Inferior parietal cortex (tissue), 1 donor: ENCODE results near the gene PLEKHA6.

Experiments
- DNase-seq: peaks from one replicate; pipeline ENCODE4 v3.0.0-alpha.2; 2016; ENCODE audit errors: extremely low spot score

Gene PLEKHA6

DNA sequence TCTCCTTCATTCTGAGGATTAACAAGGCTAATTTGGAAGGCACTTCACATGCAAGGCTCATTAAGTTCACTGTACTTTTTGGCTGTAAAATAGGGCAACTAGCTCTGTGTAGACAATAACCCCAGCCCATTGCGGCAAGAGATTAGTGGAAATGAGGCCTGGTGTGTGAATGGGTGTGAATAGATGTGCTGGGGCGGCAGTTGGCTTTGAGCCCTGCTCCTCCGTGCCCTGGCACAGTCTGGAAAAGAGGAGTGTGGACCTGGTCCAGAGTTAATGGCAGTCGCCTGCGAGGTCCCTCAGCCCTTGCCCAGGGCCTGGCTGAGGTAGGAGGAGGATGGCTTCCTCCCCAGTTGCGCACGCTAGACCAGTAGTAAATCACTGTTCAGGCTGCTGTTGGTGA, 168.3 kb downstream of the PLEKHA6 start:
- no peak for DNase-seq

DNA sequence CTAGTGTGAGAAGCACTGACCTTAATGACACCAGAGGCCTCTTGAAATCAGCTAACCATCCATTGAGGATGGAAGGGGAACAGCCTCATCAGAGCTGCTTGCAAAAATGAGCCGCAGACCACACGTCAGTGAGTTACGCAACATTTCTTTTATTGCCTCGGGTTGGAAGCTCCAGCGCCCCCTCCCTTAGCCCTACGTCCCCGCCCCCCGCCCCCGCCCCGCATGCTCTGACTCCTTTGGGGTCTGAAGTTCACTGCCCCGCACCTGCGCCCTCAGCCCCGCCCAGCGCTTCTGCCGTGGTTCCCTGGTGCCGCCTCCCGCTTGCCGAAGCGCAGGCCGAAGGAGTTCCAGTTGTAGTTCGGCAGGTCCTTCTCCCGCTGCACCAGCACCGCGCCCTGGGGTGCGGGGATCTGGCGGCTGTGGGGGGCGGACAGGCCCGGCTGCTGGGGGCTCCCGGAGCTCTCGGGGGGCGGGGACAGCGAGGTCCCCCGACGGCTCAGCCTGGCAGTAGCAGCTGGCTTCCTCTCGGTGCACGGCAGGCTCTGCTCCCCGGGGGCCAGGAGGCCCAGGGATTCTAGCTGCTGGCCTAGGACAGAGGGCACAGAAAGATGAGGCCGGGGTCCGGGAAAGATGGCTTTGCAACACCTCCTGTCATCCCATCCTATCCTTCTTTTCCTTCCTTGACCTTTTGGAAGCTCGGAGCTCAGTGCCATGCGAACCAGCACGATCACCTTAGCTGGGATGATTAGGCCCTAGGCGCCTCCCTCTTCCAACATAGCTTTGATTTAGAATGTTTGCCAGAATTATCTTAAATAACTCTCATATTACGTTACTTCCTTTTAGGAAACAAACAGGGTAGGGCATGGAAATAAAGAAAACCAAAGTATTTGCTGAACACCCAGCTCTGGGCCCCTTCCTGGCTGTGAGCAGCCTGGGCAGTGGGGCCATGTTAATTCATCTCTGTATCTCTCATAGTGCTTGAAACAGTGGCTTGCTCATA, 169.2 kb downstream of the PLEKHA6 start:
- no peak for DNase-seq

DNA sequence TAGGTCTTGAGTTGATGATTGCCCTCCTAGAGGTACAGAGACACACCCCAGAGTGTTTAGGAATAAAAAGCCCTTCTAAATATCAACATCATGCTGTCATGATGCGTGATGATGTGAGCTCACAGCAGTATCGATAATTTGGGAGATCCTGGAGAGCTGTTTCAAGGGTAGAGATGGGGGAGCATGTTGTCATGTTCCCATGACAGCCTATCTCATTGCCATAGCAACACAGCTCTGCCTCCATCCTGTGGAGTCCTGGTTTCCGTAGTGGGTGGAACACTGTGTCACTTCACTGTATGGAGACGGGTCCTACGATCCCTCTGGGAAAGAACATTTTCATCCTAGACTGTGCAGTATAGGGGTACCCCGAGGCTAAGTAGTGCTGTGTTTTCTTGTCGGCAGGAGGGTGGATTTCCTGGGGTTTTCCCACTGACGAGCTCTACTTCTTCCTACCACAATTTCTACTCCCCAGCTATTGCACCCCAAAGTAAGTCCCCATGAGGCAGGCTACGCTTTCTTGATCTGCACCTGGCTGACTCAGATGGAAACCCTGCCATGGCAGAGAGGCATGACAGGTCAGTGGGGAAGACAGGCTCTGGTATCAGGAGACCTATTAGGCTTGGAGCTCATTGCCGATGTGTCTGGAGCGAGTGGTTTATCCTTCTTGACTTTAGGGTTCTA, 170.6 kb downstream of the PLEKHA6 start:
- peak; percentile 26 for DNase-seq

DNA sequence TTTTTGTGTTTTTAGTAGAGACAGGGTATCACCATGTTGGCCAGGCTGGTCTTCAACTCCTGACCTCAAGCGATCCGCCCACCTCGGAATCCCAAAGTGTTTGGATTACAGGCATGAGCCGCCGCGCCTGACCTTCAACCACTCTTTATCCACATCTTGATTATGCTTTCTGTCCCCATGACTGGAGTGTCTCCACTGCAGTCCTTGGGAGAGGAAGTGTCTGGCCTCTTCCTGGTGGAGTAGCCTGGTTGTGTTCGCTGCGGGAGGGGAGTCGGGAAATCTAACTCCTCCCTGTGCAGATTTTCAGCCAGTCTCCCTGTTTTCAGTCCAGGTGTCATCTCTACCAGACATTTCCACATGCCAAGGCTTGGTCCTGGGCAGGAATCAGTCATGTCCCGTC, 173.1 kb downstream of the PLEKHA6 start:
- DNase-seq = no peak

DNA sequence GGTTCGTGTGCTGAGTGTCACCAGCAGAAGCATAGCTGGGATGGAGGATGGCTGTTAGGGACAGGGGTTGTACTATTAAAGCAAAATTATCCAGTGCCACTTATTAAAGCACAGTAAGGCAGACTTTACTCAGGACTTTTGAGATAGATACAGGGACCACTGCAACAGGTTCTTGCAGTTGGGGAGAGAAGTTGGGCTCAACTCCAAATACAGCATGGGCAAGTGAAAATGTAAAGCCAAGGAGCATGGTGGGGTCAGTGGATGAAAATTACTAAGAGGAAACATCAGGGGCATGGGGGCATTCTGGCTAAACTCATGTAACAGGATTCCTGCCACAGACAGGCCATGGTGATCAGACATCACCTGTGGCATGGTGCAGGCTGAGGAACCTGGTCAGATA, 178.6 kb downstream of the PLEKHA6 start:
- DNase-seq = no peak

DNA sequence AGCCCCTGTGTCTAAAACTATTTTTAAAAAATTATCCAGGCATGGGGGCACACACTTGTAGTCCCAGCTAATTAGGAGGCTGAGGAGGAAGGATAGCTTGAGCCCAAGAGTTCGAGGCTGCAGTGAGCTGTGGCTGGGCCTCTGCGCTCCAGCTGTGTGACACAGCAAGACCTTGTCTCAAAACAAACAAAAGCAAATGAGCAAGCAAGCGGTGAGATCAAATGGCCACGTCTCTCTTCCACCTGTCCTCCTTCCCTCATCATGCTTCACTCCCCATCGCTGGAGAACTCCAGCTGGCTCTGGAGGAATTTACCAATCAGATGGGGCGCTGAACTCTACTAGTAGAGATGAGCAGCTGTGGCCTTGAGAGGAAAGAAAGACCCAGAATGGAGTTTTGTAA, 179.6 kb downstream of the PLEKHA6 start:
- DNase-seq = no peak

DNA sequence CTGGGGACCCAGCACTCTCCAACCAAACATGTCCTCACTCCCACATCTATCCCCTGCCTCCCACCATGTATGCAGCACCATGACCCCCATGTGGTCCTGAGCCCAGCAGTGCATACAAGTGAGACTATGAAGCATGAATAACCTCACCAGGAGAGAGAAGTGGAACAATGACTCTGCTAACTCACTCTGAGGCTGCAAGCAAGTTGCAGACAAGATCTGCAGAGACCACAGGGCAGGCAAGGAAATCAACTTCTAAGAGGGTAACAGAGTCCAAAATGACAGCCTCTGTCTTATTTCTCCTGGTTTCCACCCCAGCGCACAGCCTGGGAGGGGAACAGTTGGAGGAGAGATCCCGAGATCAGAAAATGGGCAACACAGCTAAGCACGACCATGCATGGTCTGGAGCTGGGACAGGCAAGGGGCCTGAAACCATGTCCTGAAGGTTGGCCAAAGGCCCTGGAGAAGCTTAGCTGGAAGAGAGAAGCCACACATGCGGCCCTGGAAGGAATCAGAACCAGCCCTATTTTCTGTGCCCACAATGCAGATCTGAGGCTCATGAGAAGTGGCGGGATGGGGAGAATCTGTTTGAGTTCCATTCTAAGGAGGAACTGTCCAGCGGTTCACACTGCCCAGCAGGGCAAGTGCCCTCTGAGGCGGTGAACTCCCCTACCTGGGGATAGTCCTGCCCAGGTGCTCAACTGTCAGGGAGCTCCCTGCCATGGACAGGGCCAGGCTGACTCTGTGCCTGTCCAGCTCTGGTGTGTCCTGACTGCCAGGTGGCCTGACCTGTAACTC, 181.0 kb downstream of the PLEKHA6 start:
- no peak for DNase-seq

DNA sequence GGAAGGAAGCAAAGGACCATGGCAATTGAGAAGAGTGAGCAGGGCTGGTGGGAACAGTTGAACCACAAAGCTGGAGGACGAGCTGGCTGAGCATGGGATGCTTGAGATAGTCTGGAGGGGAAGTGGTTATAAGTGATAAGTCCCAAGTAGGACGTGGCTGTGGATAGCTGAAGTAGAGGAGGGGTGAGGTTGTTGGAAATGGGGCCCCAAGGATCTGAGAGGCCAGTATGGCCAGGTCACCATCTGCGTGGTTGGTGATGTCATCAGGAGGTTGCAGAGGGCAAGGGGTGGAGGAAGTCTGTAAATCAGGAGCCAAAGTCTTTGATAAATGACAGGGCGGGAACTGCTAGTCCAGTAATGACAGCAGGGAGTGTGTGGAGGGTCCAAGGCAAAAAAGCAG, 182.6 kb downstream of the PLEKHA6 start:
- DNase-seq = no peak

DNA sequence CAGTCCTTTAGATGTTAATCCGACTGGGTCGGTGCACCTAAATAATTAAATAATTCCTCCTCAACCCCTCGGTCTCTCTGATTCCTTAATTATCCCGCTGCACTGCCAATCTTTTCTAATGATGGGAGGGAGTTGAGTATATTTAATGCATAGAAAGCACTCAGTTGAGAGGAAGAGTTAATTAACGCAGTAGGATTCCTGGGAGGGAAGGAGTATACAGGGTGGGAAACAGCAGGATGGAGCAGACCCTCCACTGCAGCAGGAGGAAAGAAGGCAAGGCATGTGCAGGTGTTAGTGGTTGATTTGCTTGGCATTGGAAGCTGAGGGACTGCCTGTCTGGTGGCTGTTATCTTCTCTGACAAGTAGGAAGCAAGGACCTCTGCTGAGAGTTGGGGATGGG, 183.7 kb downstream of the PLEKHA6 start:
- no peak for DNase-seq

DNA sequence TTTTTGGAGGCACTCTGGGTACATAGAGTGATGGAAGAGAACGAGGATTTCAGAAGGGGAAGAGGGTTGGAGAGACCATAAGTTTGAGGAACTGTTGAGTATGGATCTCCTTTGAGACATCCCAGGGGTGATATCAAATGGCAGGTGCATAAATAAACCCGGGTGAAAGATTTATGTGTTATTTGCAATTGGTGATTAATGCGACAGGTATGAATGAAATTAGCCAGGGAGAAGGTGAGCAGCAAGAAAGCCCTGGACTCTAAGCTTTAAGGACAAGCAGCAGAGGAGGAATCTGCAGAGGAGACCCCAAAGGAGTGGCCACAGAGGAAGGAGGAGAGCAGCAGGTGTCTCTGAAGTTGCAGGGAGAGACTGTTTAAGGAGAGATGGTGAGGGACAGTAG, 184.8 kb downstream of the PLEKHA6 start:
- DNase-seq = no peak

DNA sequence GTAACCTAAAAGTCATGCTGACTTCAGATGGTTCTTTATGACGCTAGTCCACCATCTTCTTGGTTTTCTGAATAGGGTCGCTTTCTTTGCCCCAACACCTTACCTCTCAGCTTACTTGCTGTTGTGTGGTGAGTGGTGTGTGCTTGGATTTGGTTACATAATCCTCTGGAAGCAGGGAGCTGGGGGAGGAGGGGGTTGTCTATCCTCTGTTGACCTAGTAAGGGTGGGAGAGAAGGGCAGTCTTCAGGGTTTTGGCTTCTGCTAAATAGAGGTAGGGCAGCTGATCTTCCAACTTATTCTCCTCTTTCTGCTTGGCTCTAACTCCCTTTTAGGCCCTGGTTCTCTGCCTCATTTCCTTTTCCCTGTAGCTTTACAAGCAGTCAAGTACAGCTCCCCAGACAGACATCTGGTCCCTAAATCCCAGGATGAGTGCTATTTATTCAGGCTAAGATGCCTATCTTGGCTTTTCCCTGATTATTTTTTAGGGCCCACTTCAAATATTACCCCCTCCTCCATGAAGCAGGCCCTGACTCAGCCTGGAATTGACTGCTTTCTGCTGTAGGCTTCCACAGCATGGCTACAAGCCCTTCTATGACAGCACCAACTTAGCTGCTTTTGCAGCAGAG, 187.2 kb downstream of the PLEKHA6 start:
- DNase-seq = no peak

DNA sequence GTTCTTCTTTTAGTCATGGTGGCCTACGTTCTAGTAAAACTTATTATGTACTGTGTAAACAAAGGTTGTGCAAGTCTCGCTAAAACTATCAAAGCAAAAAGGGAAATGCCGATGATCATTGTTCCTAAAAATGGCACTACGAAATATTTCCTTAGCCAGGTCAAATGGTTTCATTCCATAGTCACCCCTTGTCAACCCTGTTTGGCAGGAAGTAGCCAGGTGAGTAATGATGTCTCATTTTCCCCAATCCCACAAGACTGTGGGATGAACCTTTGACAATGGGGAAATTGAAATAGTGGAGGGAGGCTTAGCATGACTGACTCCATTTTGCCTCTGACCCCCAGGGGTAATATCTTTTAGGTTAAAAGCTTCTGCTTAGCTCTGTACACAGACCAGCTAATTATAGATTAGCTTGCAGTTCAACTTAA, 188.0 kb downstream of the PLEKHA6 start:
- no peak for DNase-seq

DNA sequence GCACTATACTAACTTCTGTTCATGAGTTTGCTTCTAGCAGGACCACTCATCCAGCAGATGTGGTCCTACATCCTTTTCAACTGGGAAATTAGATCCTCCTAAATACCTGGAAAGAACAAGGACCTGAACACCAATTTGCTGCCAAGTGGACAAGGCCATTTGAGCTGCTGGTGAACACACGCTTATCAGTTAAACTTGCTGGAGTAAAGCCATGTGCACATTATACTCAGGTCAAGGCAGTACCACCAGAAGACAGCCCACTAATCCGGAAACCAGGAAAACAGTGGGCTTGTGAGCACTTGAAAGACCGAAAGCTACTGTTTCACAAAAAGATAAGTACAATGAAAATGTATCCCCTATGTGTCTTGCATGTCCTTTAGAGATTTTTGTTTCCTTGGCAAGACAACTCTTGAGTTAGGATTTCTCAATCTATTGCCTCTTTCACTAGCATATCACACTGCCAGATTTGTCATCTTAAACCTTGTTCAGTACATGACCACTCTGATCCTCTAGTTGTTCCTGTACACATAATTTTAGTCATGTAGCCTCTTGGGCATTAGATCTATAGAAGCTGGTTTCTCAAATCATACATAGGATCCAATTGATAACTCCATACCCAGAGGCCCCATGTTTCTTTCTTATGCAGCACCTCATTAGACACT, 189.1 kb downstream of the PLEKHA6 start:
- DNase-seq = no peak

DNA sequence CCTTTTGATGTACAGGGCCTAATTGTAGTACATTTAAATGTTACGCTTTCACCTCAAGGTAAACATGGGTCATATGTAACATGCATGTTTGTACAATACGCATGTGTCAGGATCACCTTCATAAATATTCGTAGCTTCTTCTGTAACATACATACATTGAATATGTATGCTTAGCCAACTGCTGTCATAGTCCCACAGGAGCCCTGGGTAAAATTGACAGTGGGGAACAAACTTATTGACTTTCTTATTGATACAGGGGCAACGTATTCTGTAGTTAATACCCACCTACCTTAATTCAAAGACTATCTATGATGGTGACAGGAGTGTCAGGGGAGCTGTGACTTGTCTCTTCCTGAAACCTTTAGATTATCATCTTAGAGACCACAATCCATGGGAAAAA, 189.9 kb downstream of the PLEKHA6 start:
- no peak for DNase-seq
